Upper lobe of right lung (tissue), 1 donor: ENCODE results near the gene CIB2. TPM values are rescaled to one million over a fixed set of nuclear protein-coding genes. Genes with fewer than 3 reads are reported as not detected.
A peak's percentile ranks its signal among the peaks of the same experiment; 100 is the strongest.

ENCODE experiments used
- ATAC-seq: fragments of 200-7000 bp; cut with Tn5 transposase; one replicate; pipeline ENCODE4 v1.9.1; 2020; ENCODE audit warnings: mild to moderate bottlenecking, moderate library complexity
- DNase-seq: peaks from one replicate; pipeline ENCODE4 v3.0.0-alpha.2; 2020
- H3K27ac ChIP-seq: fragments of 200-600 bp; one replicate; pipeline ENCODE4 v1.8.0; 2022
- H3K27me3 ChIP-seq: fragments of 200-600 bp; one replicate; pipeline ENCODE4 v1.8.0; 2022; ENCODE audit warnings: mild to moderate bottlenecking
- H3K36me3 ChIP-seq: fragments of 200-600 bp; one replicate; pipeline ENCODE4 v1.8.0; 2022
- H3K4me1 ChIP-seq: fragments of 200-600 bp; one replicate; pipeline ENCODE4 v1.8.0; 2022
- H3K4me3 ChIP-seq: fragments of 200-600 bp; one replicate; pipeline ENCODE4 v1.8.0; 2022; ENCODE audit warnings: mild to moderate bottlenecking
- H3K9me3 ChIP-seq: fragments of 200-600 bp; one replicate; pipeline ENCODE4 v1.8.0; 2022
- intact Hi-C: fragments of 100-400 bp; cut with DNase I; formaldehyde crosslinking; loops from one replicate; pipeline ENCODE4 v1.11.0; 2022
- long read RNA-seq: library from polyadenylated mRNA; unstranded; transcript quantifications from one replicate; pipeline ENCODE4 v2.0.0, GENCODE V29; 2021
- total RNA-seq: library from RNA; stranded (reverse); fragmentation: NEBNext Ultra II Directional; extraction: Animal tissue kit (Norgen Biotek cat#: 25700); gene quantifications from one replicate; pipeline ENCODE4 v1.2.1, GENCODE V29; 2021
- TF ChIP-seq, protein P1 (sequence below): fragments of 200-600 bp; IDR thresholded peaks from one replicate; pipeline ENCODE4 v1.8.0; 2022; ENCODE audit warnings: antibody characterized with exemption
- donor health status: DM: no; HTN: yes; CAD: no; lungs with severe emphysema.

The CIB2 gene
- 1.9 TPM for total RNA-seq
- long read RNA-seq, partial matches to known transcripts, result 2 of 7 reads
- long read RNA-seq, other reads (novel, unspliced or antisense), result 2 of 7 reads

DNA sequence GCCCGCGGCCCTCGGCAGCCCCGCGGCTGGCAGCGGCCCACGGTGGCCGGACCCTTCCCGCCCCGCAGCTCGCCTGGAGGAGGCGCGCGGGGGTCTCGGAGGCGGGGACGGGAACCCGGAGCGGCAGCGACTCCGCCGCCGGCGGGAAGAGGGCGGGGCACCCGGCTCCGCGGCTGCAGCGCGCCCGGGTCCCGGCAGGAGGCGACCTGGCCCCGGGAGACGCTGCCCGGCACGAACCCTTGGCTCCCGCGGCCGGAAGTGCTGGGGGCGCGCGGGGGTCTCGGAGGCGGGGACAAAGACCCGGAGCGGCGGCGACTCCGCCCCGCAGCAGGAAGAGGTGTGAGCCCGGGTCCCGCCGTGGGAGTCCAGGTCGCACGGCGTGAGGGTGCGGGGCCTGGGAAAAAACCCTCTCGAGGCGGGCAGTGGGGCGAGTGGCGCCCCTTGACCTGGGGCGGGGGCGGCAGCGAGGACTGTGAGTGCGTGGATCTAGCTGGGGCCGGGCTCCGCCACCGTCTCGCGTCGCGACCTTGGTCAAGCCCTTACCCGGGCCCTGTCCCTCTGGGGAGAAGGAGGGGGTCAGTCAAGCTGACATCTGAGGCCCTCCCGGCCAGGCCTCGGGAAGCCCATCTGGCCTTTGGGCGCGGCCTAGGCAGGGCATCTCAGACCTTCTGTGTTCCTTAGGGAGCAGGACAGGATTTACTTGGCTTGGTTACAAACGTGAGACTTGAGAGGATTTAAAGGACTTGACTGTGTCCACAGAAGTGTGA, at the start of gene CIB2:
TSS of gene CIB2 (minus strand) at position 151 of the 767 bp plus-strand sequence. CDS start 230 bp downstream, outside the sequence.
- H3K4me3 ChIP-seq, result peak within 1 kb of the TSS; percentile 81
- peak within 1 kb of the TSS; percentile 85 for H3K27ac ChIP-seq
- no peaks in the 10 kb centered on the region for H3K27me3 ChIP-seq
- no peaks in the 10 kb centered on the region for H3K36me3 ChIP-seq
- intact Hi-C loops, result no loop called here
- ATAC-seq, result peak; percentile 95
- no peaks in the 10 kb centered on the region for H3K9me3 ChIP-seq
- peaks cover 11% of the 10 kb centered on the region for H3K4me1 ChIP-seq
- TF ChIP-seq, protein P1, sequence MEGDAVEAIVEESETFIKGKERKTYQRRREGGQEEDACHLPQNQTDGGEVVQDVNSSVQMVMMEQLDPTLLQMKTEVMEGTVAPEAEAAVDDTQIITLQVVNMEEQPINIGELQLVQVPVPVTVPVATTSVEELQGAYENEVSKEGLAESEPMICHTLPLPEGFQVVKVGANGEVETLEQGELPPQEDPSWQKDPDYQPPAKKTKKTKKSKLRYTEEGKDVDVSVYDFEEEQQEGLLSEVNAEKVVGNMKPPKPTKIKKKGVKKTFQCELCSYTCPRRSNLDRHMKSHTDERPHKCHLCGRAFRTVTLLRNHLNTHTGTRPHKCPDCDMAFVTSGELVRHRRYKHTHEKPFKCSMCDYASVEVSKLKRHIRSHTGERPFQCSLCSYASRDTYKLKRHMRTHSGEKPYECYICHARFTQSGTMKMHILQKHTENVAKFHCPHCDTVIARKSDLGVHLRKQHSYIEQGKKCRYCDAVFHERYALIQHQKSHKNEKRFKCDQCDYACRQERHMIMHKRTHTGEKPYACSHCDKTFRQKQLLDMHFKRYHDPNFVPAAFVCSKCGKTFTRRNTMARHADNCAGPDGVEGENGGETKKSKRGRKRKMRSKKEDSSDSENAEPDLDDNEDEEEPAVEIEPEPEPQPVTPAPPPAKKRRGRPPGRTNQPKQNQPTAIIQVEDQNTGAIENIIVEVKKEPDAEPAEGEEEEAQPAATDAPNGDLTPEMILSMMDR, result peak; percentile 77
- DNase-seq, result peak; percentile 86

DNA sequence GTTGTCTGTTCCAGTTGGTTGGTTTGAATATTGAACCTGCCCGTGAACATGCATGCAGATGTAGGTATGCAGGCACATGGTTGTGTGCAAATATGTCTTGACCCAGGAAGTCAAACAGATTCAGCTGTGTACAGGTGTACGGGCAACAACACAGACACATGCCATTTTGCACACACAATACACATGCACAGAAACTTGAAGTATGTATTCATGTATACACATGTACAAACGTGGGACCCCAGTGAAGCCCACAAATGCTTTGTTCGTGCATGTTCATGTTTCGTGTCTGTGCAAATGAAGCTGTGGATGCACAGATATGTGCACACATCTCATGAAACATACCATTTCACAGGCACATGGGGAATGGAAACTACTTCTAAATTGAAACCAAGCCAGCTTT, 48.7 kb upstream of the CIB2 start:
- no peak for DNase-seq
- TF ChIP-seq, protein P1, result no peak
- Histone ChIP-seq H3K4me1 (no peaks in the 10 kb centered on the region), H3K27ac (no peak overlapping the region), H3K27me3 (no peaks in the 10 kb centered on the region), H3K9me3 (no peaks in the 10 kb centered on the region), H3K36me3 (no peaks in the 10 kb centered on the region), H3K4me3 (no peak overlapping the region)
- no peak for ATAC-seq
- intact Hi-C loops, result no loop called here

DNA sequence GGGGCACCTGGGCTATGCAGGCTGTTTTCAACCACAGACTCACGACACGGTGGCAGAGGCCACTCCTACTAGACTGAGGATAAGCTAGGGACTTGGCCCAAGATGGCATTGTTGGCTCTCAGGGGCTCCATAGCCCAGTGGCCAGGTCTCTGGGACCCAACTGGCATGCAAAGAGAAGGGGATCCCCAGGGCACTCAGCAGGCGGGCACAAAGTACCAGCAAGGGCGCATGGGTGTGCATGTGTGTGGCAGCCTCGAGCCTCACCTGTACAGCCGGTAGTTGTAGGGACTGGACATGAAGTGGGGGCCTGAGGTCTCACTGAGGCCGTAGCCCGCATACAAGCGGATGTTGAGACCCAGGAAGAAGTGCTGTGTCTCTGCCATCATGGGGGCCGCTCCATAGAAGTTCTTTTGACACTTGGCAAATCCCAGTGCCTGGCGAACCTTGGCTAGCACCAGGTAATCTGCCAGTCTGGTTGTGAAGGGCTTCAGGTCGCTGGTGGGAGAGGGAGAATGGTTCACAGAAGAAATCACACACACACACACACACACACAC, 48.1 kb upstream of the CIB2 start:
- H3K36me3 ChIP-seq, result no peaks in the 10 kb centered on the region
- no peaks in the 10 kb centered on the region for H3K4me1 ChIP-seq
- H3K4me3 ChIP-seq, result no peak overlapping the region
- no peaks in the 10 kb centered on the region for H3K27me3 ChIP-seq
- ATAC-seq (peak; percentile 5), DNase-seq (no peak)
- intact Hi-C loops, result no loop called here
- H3K9me3 ChIP-seq, result no peaks in the 10 kb centered on the region
- TF ChIP-seq, protein P1, result no peak
- H3K27ac ChIP-seq, result no peak overlapping the region

DNA sequence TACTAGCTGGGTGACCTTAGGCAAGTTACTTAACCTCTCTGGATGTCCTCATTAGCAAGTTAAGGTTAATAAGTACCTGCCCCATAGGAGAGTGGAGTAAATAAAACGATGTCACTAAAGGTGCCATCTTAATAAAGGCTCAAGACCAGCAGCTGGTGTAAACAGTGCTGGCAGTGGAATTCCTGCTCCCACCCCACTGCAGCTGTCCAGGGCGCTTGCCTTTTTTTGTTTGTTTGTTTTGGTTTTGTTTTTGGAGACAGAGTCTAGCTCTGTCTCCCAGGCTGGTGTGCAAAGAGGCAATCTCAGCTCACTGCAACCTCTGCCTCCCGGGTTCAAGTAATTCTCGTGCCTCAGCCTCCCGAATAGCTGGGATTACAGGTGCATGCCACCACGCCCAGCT, 46.8 kb upstream of the CIB2 start:
- Histone ChIP-seq H3K27ac (no peak overlapping the region), H3K36me3 (no peaks in the 10 kb centered on the region), H3K27me3 (no peaks in the 10 kb centered on the region), H3K9me3 (no peaks in the 10 kb centered on the region), H3K4me1 (no peaks in the 10 kb centered on the region), H3K4me3 (no peak overlapping the region)
- TF ChIP-seq, protein P1, result no peak
- ATAC-seq (no peak), DNase-seq (no peak)
- intact Hi-C loops, result no loop called here

DNA sequence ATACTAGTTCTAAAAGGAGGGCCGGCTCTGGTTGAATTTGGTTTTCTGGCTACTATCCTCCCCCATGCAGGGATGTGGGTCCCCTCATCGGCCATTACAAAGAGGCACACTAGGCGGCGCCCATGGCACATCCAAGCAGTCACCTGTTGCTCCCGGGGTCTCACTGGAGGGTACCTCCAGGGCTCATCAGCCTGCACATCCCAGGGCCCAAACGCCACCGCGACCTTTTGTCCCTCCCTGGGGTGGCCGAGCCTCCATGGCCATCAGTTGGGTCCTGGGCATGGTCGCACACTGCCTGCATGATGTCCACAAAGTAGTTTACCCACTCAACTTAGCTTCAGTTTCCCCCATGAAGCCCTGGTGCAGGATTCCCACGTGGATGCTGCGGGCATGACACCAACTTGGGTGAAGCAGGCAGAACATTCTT, 46.2 kb upstream of the CIB2 start:
- peak; percentile 35 for ATAC-seq
- intact Hi-C loops, result no loop called here

More for the DNA sequence above, 46.2 kb upstream of the CIB2 start:
- Histone ChIP-seq H3K27me3 (no peaks in the 10 kb centered on the region), H3K9me3 (no peaks in the 10 kb centered on the region), H3K27ac (no peak overlapping the region), H3K4me3 (no peak overlapping the region), H3K36me3 (peaks cover 4% of the 10 kb centered on the region), H3K4me1 (no peaks in the 10 kb centered on the region)
- TF ChIP-seq, protein P1, result peak; percentile 48
- no peak for DNase-seq
